Measurements from ENCODE around the gene ADGRL3.
"Not testable (repeated sequence)": the region's sequence is repeated elsewhere in the genome, so short reads cannot be mapped to it uniquely, and the experiment has no call there.

Gene ADGRL3

DNA sequence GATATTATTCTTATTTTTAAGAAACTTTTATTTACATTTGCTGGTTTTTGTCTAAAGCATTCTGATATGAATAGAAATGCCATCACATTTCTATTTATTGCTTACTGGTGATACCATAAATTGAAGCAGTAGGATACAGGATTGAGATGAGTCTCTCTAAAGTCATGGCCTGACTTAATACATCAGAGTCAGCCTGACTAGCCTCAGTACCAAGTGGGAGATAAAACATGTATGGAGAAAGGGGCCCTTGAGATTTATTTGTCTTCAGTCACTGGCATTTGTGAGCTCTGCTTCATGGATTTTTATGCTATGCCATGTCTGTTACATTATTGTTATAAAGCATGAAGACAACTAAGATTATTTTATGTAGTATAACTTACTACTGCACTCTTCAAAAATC is 465.5 kb downstream of the ADGRL3 start:
- no peak for DNase-seq

DNA sequence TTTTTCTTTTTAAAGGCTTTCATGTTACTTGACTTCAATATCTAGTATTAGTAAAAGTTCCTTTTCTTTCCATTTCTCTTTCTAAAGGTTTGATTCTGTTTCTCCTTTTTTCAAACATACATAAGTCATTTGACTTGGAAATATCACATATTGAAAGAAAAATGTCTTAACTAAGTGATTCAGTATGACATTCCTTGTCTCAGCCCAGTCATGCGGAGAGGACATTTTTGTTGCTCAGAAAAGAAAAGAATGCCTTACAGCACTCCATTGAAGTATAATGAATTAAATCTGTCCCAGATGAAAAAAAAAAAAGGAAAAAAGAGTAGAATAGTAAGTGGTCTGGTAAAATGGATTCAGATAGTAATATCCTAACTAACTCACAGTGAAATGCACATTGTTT is 466.1 kb downstream of the ADGRL3 start:
- no peak for DNase-seq

DNA sequence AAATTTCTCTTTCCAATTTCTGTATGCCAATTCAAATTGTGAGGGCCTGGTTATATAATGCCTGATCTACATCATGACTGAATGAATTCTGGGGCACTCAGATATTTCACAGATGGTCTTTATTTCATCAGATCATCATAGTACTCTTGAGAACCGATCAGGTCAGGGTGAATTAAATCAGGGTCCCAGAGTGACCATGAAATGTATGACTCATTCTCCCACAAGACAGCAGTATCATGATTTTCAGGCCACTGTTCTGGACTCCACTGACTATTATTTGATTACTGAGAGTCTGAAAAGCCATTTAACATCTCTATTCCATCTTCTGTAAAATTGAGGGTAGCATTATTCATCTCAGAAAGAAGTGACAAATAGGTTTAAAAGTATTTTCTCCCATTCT is 471.5 kb downstream of the ADGRL3 start:
- DNase-seq: no peak

DNA sequence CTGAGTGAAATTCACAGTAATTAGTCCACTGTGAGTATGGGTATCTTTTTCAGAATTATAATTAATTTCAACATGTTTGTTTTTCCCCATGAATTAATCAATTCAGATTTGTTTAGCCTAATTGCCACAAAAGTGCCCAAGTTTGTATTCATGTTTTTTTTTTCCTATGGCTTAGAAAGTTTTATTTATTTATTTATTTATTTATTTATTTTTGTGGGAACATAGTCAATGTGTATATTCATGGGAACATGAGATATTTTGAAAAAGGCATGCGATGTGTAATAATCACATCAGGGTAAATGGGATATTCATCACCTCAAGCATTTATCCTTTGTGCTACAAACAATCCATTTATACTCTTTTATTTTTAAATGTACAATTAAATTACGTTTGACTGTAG is 475.3 kb downstream of the ADGRL3 start:
- DNase-seq: no peak

DNA sequence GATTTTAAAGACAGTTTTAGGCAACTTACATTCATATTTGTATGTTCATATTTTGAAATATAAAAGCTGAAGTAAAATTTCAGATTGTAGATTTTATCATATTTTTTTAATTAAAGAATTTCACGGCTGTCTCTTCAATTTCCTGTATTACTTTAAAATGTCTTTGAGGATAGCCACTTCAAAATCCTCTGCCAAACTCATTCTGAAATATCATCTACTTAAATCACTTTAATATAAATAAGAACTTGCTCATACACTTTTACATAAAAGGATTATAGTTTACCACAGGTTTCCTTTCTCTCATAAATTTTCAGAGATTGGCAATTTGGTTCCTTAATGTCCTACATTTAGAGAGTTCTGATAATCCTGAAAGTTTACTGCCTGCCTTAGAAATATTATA is 478.2 kb downstream of the ADGRL3 start:
- no peak for DNase-seq

DNA sequence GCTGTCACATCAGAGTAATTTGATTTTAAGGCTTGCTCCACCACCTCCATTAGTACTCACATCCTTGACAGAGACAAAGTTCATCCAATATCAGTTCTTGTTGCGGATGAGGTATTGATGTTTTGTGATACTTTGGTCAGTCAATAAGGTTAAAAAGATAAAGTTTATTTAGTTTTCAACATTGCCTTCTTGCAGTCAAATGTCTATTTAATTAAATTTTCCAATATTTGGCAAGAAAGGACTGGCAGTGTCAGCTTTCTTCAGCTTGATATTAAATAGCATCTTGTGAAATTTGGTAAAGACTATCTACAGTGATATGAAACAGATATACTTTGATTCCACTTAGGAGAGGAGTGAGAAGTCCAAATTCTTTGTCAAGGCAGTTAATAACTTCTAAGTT is 493.4 kb downstream of the ADGRL3 start:
- no peak for DNase-seq

DNA sequence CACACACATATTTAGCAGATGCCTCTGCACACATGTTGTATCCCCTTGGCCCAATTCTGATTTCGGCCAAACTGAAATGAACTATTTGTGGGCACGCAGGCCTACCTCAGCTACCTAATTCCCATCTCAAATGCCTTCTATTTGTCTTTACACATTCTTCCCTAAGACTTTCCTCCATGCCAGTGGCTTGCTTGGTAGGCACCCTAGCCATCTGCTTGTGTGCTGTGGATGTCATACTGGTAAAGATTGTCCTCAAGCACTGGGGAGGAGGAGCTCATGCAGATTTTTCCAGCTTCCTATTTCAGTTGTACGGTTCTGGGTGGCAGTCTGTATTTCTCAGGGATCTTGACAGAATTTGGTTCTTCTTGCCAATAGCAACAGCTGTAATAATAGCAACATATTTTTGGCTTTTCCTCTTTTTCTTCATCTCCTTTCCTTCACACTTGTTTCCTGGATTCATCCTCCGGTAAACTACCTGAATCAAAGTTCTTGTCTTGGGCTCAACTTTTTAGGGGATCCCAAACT is 514.3 kb downstream of the ADGRL3 start:
- DNase-seq: no peak

DNA sequence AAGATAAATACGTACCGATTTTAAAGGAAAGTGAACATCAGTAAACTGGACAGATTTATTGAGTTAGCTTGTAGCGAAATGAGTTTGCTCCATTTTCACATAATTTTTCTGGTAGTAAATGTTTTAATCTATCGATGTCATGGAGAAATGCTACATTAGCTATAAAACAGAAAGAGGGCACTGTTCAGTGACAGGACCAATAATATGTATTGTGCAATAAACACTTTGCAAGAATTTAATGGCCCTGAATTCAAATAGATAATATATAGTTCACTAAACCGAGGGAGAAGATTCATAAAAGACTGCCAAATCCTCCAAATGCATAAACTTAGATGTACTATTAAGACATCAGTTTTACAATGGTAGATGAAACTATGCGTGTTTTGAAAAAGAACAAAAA is 516.3 kb downstream of the ADGRL3 start:
- no peak for DNase-seq

DNA sequence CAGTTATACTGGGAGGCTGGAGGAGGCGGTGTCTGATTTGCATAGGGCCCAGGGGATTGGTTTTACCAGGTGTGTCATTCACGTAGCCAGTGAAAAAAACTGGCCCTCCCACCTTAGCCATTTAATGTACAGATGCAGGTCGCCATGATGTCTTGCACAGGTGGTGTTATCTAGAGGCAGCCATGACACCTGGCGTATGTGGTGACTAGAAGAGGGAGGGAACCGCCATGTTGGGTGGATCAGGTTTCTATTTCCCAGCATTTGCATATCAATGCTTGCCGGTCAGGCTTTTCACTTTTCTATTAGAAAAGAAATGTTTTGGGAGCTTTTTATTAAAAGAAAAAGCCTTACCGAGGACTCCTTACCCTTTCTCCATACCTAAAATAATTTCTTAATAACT is 523.4 kb downstream of the ADGRL3 start:
- no peak for DNase-seq

DNA sequence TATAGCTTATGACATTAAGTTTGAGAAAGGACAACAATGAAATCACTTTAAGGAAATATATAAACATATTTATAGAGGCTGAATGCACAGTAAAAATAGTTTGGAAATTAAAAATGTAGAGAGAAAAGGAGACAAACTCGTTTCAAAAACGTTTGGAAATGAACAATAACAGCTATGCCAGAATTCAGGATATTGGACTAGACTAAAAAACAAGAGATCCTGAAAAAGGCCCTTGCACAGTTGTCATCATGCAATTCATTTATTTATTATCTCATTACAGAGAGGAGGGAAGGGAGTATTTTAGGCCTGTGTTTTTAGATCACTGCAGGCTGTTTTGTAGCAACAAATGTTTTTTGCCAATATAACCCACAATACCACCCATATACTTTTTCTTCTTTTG is 527.2 kb downstream of the ADGRL3 start:
- no peak for DNase-seq

DNA sequence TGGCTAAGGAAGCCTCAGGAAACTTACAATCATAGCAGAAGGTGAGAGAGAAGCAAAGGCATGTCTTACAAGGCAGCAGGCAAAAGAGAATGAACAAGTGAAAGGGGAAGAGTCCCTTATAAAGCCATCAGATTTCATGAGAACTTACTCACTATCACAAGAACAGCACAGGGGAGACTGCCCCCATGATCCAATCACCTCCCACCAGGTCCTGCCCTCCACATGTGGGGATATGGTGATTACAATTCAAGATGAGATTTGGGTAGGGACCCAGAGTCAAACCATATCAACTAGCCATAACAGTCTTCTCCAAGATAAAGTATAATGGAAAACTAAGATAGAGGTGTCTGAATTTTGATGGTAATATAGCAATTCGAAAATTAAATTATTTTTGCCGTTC is 534.3 kb downstream of the ADGRL3 start:
- no peak for DNase-seq

DNA sequence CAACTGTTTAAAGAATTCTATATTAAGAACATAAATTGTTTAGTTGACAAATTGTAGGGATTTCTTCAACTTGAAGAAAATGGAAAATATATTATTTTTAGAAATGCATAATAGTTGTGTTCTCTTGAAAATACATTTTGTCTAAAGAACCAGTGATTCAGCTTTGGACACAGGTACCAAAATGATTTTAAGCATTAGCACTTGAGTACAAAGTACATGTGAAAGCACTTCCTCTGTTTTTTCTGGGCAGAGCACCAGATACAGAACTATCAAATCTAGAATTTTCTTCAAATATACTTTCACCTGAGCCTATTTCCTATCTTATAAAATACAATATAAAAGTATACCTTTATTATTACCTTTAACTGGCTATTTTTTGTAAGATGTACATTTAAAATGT is 539.8 kb downstream of the ADGRL3 start:
- DNase-seq: no peak

DNA sequence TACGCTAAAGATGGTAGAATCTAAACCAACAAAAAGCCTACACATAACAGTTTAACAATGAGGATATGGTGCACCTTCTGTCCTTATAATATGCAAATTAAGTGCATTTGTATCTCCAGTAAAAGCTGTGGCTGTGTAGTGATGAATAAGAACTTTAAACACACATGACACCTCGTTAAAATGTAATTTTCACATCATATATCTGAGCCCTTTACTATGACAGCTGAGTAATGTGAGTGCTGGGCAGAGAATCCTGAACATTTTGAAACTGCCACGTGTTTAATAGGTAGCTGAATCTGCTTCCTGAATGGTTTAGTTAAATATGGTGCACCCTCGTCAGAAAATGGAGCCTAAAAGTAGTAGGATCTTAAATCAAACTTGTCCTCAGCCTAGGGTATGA is 540.8 kb downstream of the ADGRL3 start:
- no peak for DNase-seq

DNA sequence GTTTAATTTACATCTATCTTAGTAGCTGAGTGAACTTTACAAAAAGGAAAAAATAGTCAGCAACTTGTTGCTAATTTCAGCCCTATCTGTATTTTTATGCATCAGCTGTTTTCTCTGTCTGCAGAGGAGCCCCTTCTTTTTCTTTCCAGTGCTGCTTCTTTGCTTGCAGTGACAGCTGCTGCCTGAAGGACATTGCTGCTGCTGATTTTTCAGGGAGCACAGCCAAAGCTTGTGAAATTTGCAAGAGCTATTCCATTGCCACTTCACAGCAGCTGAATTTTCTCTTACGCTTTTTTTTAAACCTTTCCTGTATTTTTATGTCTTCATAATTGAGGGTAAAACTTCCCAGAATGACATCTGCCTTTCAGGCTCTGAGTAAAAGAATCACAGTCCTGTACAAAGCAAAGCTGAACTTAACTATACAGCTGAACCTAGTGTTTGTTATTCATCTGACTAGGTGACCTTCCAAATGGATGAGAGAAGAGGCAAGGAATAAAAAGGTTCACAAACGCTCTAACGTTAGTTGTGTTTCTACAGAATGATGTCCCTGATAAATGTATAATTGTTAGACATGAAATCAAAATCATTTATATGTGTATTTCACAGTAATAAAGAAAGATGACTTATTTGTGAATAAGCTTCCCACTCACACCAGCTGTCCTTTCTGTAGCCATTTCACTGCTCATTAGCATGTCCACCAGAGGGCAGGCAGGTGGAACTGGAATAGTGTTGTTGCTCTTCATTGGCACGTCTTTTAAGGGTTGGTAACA is 541.4 kb downstream of the ADGRL3 start:
- peak; percentile 8 for DNase-seq

DNA sequence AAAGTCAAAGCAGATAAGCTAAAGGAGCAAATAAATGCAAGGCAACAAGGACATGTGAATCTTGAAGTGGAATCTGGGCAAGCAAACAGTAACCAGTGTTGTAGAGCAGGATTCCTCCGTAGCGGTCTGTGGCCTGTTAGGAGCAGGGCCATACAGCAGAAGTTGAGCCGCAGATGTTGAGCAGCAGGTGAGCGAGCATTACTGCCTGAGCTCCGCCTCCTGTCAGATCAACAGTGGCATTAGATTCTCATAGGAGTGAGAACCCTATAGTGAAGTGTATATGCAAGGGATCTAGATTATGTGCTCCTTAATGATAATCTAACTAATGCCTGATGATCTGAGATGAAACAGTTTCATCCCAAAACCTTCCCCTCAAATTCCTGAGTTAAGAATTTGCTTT is 550.7 kb downstream of the ADGRL3 start:
- DNase-seq: no peak

DNA sequence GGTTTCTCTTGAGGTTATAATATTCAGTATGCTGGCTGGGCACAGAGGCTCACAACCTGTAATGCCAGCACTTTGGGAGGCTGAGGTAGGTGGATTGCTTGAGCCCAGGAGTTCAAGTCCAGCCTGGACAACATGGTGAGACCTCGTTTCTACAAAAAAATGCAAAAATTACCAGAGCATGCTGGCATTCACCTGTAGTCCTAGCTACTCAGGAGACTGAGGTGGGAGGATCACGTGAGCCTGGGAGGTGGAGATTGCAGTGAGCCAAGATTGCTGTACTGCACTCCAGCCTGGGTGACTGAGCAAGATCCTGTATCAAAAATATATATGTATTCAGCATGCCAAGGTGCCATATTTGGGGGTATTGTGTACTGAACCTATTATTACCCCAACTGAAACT is 552.5 kb downstream of the ADGRL3 start:
- no peak for DNase-seq

DNA sequence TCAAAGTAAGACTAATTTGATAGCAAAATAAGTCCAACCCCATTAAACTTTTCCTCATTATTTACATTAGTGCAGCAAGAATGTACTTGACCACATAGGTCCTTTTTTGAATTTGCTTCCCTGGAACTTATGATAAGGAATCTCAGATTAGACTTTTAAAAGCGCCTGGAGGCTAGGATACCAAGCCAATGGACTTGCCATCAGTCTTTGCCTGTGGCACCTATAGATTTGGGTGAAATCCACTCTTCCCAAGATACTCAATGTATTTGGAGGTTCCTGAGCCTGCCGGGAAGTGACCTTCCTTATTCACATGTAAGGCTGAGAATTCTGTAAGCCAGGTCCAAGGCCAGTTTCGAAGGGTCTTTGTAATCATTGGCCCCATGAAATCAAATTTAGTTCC is 553.6 kb downstream of the ADGRL3 start:
- no peak for DNase-seq

DNA sequence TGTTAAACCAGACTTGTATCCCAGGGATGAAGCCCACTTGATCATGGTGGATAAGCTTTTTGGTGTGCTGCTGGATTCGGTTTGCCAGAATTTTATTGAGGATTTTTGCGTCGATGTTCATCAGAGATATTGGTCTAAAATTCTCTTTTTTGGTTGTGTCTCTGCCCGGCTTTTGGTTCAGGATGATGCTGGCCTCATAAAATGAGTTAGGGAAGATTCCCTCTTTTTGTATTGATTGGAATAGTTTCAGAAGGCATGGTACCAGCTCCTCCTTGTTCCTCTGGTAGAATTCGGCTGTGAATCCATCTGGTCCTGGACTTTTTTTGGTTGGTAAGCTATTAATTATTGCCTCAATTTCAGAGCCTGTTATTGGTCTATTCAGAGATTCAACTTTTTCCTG is 556.8 kb downstream of the ADGRL3 start:
- DNase-seq: not testable (repeated sequence)

DNA sequence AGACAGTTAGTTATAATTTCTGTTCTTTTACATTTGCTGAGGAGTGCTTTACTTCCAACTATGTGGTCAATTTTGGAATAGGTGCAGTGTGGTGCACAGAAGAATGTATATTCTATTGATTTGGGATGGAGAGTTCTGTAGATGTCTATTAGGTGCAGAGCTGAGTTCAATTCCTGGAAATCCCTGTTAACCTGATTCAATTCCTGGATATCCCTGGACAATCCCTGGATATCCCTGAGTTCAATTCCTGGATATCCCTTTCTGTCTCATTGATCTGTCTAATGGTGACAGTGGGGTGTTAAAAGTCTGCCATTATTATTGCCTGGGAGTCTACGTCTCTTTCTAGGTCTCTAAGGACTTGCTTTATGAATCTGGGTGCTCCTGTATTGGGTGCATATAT is 557.9 kb downstream of the ADGRL3 start:
- not testable (repeated sequence) for DNase-seq

DNA sequence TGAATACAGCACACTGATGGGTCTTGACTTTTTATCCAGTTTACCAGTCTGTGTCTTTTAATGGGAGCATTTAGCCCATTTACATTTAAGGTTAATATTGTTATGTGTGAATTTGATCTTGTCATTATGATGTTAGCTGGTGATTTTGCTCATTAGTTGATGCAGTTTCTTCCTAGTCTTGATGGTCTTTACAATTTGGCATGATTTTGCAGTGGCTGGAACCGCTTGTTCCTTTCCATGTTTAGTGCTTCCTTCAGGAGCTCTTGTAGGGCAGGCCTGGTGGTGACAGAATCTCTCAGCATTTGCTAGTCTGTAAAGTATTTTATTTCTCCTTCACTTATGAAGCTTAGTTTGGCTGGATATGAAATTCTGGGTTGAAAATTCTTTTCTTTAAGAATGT is 558.5 kb downstream of the ADGRL3 start:
- DNase-seq: not testable (repeated sequence)

DNA sequence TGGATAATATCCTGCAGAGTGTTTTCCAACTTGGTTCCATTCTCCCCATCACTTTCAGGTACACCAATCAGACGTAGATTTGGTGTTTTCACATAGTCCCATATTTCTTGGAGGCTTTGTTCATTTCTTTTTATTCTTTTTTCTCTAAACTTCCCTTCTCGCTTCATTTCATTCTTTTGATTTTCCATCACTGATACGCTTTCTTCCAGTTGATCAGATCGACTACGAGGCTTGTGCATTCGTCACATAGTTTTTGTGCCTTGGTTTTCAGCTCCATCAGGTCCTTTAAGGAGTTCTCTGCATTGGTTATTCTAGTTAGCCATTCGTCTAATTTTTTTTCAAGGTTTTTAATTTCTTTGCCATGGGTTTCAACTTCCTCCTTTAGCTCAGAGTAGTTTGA is 559.1 kb downstream of the ADGRL3 start:
- DNase-seq: not testable (repeated sequence)

DNA sequence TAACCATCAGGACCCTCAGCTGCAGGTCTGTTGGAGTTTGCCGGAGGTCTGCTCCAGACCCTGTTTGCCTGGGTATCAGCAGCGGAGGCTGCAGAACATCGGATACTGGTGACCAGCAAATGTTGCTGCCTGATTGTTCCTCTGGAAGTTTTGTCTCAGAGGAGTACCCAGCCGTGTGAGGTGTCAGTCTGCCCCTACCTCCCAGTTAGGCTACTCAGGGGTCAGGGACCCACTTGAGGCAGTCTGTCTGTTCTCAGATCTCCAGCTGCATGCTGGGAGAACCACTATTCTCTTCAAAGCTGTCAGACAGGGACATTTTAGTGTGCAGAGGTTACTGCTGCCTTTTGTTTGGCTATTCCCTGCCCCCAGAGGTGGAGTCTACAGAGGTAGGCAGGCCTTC is 559.8 kb downstream of the ADGRL3 start:
- DNase-seq: not testable (repeated sequence)

DNA sequence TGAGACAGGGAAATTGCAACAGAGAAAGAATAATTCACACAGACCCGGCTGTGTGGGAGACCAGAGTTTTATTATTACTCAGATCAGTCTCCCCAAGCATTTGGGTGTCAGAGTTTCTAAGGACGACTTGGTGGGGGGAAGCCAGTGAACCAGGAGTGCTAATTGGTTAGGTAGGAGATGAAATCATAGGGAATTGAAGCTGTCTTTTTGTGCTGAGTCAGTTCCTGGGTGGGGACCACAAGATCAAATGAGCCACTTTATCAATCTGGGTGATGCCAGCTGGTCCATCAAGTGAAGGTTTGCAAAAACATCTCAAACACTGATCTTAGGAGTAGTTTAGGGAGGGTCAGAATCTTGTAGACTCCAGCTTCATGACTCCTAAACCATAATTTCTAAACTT is 560.7 kb downstream of the ADGRL3 start:
- DNase-seq: no peak

DNA sequence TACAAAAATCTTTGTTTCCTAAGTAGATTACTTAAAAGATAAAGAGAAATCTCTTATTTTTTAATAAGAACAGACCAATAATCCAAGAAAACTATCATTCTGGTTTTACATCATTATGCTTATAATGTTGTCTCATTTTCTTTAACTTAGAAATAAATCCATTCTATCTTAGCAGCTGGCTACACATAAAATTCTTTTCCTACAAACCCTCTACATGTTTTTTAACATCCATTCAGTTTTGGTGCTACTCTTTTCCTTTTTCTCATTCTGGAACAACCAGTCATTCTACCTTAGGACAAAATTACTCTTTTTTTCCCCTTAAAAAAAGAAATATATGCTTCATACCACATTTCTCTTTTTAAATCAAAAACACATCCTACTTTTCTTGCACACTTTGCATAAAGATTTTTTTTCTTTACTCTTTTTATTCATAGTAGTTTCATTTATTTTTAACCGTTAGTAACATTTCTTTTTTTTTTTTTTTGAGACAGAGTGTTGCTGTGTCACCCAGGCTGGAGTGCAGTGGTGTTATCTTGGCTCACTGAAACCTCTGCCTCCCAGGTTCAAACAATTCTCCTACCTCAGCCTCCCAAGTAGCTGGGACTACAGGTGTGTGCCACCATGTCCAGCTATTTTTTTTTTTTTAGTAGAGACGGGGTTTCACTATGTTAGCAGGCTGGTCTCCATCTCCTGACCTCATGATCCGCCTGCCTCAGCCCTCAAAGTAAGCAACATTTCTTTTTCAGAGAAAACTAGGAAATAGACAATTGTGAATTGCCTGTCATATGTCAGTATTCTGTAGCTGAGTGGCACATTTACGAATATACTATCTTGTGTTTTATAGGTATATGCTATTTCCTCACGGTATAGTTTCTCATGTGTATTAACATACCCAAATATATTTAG is 562.8 kb downstream of the ADGRL3 start:
- no peak for DNase-seq
